ENCODE measurements around the gene WLS.

GRCh38 chr1:68100571-68100970, 131.8 kb downstream of the WLS start:
- TF ChIP-seq CTCF (conservative IDR thresholded peaks at IDR 0.05) (no peak), EZH2 (IDR thresholded peaks at IDR 0.05; ENCODE audit: low read depth) (no peak)
